LHCN-M2 (cell line): ENCODE measurements around the gene EPS8. TPM values are rescaled to one million over a fixed set of nuclear protein-coding genes. Genes with fewer than 3 reads are reported as not detected.
A peak's percentile ranks its signal among the peaks of the same experiment; 100 is the strongest.

ENCODE experiments used
- DNase-seq: peaks from one replicate; pipeline ENCODE4 v3.0.0-alpha.2; 2012; ENCODE audit warnings: low read depth
- total RNA-seq: library from RNA; depleted of rRNA; stranded (reverse); fragments of >200 nt; gene quantifications from 2 replicates; pipeline ENCODE4 v1.2.3, GENCODE V29; 2014

The EPS8 gene
- total RNA-seq, 1 experiment from 2014 or later, result 193 TPM

DNA sequence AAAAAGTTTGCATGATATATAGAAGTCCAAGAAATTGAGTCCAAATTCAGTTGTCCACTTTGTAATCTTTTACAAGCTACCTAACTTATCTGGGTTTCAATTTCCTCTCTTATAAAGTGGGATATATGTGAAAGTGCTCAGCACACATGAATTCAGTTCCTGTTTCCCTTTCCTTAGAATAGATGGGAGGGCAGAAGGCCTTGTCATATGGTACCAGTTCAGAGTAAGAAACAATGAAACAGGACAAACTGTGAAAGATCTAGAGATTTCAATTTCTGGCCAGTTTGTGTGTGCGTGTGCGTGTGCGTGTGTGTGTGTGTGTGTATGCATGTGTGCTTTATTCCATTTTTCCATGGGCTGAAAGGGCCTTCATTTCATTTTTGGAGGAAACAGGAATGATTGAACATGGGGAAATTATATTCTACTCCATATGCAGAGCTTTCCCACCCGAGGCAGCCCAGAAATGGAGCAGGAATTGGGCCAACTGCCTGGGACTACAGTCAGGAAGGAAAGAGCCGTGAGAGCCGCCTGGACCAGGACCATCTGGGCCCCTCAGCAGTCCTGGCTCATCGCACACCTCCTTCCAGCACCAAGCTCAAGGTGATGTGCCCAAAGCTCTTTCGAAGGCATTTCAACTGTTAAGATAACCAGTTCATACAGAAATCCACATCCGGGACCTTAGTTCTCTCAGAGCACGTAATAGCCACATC lies 183.2 kb downstream of the EPS8 start:
- DNase-seq, result no peak

DNA sequence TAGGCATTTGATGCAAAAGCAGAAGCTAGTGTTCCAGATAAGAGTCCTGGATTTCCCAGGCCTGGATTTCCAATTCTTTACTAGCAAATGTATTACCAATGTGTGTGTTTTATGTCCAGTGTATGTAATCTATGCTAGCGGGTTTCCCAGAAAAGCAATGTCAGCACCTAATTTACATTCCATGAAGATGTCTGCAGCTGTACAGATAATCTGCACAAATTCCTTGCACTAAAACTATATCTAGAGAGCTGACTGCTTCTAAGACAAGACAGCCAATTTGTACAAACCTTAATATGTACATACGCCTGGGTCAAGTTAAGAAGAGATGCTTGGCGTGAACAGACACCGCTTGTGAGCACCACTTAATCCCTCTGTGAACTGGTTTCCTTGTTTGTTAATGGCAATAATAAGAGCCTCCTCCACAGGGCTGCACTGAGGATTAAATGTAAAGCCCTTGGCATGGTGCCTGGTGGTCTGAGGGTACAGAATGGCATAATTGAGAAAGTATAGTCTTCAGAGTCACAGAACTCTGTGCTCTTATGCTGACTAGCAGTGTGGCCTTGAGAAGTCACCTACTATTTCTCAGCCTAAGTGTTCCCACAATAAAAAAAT lies 185.6 kb downstream of the EPS8 start:
- DNase-seq, result no peak

DNA sequence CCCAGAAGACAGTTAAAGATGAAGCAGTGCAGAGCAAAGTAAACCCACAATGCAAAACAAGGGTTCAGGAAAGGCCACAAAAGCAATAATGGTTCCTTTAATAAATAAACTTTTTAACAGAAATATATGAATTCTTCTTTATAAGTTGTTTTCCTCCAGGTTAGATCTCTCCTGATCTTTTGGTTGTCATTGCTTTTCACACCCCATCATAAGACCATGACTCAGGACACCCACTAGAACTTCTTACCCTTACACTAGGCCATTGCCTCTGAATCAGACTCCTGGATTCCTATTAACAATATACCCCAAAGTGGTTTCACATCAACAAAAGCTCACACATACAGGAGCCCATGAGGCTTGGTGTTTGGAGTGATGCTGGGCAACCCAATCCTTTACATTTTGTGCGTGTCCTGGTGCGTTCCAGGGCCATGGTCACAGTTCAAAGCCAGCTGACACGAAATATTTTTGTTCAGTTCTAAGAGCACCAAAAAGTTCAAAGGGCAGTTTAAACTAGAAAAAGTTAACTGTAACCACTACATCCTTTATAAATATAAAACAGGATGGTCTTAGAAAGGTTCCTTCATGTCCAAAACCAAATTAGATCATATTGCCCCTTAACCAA lies 187.0 kb downstream of the EPS8 start:
- no peak for DNase-seq

DNA sequence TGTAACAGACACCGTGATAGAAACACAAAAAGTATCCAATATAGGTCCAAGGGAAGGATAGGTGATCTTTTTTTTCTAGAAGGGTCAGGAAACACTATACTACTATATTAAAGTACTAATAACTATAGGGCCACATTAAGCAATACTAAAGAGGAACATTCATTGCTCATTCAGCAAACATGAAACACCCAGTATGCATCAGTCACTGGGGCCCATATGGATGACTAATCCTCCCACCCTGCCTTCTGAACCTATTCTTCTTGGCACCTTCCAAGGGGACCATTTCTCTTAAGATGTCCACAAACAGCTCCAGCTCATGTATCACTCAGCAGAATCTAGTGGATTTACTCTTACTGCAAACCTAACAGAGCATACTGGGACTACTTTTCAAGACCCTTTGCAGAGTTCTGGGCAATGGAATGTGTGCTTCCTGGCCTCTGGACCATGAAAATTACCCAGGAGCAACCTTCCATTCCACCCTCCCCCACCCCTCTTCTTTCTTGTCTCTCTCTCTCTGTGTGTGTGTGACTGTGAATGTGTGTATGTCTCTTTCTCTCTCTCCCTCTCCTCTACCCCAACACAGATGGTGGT lies 187.9 kb downstream of the EPS8 start:
- DNase-seq, result peak; percentile 40

DNA sequence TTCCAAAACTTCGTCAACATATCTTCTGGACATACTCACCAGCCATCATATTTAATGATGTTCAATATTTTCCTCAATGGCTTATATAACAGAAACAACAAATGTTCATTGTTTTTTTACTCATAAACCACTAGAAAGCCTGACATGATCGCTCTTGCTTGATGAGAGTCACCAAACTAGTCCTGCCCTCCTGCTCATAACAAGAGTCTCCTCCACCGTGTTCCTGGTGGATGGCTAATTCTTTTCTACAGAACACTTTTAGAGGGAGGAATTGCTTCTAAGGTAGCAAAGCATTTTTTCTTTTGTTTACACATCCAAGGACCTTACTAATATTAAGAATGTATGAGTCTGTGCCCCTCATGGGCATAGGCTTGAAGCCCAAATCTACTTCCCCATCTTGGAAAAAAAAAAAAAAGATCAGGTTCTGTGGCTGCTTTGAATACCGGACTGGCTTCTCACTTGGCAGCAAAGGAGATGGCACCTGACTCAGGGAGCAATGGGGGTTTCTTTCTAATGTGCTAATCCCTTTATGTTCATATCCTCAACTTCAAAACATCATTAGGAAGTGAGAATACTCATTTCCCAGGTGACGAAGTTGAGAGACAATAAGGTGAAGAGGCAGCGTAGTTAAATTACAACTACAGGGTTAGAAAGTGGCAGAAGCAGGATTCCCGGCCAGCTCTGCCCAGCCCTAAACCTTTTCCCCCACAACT lies 188.8 kb downstream of the EPS8 start:
- no peak for DNase-seq

DNA sequence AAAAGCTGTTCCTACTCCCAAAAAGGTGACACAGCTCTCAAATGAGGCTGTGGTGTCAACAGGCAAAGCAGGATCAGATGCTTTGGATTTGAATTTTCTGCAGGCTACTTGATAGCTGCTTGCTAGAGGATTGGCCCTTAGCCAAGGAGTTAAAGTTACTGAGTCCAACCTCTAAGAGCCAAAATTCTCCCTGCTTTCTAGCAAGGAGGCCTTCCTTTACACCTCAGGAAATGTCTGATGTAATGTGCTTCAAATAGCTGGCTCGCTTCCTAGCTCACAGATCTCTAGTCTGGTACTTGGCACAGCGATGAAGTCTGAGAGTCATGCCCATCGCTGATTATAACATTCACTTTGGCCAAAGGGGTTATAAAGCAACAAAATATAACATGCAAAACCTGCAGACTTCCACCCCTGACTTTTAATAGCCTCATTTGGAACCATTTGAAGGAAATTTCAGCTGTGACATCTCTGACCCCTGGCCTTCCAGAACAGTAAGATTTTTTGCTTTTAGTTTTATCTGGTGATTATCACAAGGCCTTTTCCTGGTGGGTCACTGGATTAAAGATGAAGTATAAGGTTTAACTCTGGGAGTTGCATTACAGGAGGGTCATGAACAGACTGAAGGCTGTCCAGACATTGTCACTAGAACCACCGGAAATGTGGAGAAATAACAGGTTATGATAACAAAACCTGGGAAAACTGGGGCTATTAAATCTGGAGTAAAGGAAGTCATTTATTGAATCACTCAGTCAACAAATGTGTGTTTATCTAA lies 189.7 kb downstream of the EPS8 start:
- peak; percentile 48 for DNase-seq

DNA sequence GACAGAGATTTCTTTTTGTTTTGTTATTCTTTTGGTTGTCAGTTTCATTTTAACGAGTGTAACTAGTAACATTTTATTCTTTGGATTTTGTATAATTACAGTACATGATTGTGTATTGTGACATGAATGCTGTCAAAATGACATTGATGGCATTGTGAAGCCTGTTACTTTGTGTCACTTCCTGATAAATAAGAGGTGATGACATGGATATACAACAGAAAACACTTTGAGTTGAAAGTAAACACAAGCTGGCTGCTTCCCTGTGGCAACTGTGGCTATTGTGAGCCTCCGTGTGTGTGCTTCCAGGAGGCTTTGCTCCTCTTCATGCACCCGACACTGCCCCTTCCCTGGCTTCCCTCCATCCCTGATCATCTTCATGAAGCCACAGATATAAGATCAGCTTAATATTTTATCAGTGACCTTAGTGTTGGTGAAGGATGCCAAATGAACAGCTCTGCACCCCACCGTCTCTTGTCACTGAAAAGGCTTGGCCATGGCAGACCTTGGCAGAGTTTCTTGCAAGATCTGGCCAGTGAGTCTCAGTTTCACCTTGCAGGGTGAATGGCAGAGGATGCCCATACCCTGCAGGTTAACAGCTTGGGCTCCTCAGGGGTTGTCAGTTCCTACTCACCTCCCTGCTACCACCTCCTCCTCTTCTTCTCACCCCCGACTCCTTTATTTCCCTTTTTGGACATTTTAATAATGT lies 191.9 kb downstream of the EPS8 start:
- DNase-seq, result no peak

DNA sequence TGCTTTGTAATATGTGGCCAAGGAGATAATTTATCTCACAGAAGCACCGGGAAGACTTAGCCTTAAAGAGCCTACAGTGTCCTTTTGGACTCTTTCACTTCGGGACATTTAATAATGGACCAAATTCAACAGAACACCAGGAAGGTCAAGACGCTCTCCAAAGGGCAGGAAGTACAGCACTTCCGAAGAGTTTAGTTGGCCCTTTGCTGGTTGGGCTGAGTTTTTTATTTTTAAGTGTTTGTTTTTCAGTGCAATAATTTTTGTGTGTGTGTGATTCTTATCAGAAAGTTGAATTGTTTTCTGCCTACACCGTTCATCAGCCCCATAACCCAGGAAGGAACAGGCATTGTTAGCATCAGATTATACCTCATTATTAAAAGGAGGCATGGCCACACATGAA lies 193.0 kb downstream of the EPS8 start:
- DNase-seq, result no peak

DNA sequence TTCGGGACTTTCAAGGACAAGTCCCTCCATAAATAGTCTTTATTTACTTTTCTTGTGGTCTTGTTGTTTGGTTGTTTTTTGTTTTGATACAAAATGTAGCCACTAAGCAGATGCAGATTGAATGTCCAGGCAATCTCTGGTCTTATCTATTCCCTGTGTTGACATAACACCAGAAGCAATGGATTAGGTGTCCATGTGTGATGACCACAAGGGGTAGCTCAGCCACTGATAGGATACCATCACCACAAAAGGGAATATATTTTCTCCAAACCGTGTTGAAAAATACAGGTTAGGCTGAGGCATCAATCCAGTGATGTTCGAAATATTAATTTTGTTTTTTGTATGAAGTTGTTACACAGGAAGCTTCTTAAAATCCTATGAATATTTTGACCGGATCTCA lies 196.3 kb downstream of the EPS8 start:
- peak; percentile 36 for DNase-seq

DNA sequence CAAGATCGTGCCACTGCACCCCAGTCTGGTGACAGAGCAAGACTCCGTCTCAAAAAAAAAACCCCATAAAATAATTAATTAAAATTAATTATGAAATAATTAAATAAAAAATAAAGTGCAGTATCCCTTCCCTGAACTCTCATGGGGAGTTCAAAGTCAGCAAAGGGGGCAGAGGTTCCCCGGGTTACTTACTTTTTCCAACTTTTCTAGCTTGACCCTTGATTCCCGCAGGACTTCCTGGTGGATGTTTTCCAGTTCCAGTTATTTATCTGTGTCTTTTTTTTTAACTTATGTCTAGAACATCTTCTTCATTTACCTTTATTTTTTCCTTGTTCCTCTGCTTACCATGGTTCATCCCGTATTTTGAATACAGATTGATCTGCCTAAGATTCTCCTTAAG lies 197.4 kb downstream of the EPS8 start:
- no peak for DNase-seq

DNA sequence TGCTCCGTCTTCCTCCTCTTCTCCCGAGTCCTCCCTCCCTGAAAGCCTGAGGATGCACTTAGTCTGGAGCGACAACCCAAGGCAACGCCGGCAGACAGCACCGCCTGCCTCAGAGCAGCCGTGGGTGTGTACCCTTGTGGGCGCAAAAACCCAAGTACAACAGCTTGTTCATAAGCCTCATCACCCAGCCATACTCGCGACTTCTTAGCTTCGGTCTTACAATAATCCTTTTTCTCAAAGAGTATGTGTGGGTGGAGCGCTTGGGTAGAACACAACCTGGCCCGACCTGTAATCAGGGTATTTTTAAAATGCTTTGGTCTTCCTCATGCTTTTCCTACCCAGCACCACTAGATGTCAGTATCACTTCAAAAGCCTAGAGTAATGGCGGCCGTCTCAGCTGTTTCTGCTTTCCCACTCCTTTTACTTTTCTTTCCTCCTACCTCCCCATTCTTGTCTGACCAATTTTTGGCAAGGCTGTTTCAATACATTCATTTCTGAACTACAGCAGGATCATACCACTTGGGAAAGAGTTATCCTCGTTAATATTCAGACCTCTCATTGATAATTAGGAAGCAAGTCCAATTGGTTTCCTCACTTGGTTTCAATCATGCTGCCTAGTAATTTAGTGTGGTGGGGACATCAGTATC lies 198.9 kb downstream of the EPS8 start:
- peak; percentile 74 for DNase-seq

DNA sequence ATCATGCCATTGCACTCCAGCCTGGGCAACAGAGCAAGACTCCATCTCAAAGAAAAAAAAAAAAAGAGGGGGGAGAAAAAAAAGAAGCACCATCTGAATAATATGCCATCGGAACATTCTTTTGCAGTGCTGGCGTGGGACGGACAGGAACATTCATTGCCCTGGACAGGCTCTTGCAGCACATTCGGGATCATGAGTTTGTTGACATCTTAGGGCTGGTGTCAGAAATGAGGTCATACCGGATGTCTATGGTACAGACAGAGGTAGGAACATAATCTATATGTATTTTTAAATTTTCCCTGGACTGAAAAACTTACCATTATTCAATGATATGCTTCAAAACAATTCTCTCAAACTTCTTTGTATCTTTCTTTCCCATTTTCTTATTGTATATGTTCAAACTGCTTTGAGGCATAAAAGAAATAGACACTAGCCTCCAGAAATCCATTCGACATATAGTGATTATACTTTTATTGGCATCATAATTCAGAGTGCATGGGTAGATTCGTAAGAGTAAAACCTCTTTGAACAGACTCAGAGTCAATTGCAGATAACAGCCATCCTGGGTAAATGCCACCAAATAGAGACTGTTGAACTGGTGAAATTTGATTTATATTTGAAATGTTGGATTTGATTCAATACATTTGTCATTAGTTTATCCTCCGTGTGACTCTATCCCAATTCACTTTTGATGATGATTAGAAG lies 199.7 kb downstream of the EPS8 start:
- no peak for DNase-seq

DNA sequence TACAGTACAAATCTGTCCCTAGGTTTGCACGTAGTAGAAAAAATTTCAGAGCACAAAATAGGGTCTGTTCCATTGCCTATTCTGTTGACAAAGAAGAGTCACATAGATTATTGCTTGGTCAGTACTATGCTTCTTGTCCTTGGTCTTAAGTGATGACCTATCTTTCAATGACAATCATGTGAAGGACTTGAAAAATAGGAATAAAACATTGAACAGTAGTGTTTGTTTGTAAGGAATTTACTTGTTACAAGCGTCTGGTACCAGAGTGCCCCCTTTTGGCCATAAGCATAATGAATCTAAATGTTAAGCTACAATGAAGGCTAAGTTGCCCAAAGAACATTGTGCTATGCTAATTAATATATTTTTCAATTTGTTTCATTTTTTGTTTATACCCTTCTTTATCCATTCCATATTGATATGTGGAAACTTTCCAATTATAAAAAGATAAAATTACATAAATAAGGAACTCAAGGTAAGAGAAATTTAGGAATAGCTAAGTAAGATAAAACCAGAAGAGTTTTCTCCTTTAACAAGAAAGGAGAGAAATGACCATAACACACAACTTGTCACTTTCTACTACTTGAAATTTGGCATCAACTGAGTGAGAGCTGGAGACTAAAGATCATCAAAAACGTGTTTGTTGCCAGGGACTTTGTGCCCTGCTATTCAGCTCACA lies 204.7 kb downstream of the EPS8 start:
- DNase-seq, result peak; percentile 64

DNA sequence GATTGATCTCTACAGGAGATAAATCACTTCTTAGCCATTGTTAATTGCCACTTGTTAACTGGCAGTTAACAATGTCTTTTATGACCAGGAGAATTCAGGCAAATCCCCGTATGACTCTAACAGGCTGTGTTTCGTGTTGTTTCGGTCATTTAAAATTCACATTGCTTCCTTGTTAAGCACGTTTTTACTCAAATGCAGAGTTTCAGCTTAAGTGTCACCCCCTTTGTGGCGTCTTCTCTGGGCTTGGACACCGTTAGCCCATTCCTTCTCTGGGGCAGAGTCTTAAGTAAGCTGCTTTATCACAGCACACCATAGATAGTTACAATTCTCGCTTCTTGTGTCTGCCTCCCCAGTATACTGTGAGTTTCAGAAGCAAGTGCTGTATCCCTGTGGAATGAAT lies 205.4 kb downstream of the EPS8 start:
- no peak for DNase-seq

DNA sequence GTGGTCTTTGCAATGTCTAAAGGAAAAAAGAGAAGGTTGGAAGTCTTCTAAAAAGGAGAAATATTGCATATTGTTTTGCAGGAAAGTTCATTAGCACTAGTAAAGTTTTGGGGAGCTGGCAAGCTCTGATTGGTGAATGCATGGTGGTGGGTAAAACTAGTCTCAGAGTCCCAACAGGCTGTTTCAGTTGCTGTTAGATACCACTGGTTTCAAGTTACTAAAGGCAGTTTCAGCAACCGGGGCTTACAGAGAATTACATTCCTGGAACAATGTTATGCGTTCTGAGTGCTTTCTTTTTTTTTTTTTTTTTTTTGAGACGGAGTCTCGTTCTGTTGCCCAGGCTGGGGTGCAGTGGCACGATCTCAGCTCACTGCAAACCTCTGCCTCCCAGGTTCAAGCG lies 208.2 kb downstream of the EPS8 start:
- no peak for DNase-seq

DNA sequence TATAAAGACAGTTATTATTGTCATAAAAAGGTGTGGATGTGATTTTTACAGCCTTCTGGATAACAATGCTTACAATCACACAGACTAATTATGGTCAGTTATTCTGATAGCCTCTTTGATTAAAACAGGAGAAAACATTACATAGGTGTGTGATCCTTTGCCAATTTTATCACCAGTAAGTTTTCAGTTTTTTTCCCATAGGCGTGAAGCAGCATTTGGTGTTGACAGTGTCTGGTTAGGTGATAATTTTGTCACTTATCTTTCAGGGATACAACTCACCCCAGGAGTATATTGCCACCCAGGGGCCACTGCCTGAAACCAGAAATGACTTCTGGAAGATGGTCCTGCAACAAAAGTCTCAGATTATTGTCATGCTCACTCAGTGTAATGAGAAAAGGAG lies 208.8 kb downstream of the EPS8 start:
- no peak for DNase-seq

DNA sequence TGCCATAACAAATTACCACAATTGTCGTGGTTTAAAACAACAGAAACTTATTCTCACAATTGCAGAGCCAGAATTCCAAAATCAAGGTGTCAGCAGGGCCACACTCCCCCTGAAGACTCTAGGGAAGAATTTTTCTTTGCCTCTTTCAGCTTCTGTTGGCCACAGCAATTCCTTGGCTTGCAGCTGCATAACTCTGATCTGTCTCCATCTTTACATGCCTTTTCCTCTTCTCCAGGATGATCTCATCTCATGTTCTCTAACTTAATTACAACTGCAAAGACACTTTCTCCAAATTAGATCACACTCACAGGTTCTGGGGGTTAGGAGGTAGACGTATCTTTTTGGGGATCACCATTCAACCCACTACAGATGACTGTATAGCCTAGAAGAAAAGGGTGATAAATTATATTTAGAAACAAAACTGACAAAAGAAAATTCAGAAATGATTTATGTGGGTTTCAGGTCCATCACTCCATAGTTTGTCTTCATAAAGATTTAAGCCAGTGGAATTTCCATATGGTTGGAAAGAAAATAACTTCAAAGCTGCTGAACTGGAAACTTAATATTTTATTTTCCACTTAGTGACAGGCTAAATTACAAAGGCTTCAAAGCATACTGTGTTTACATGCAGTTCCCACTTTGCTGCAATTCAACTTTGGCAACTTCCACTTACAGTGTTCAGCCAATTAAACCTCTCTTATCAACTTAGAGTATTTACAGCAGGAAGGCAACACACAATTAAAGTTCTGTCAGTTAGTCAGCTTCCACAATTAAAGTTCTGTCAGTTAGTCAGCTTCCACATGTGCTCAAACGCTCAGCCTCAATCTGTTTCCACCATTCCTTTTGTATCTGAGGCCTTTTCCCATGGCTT lies 213.3 kb downstream of the EPS8 start:
- no peak for DNase-seq

DNA sequence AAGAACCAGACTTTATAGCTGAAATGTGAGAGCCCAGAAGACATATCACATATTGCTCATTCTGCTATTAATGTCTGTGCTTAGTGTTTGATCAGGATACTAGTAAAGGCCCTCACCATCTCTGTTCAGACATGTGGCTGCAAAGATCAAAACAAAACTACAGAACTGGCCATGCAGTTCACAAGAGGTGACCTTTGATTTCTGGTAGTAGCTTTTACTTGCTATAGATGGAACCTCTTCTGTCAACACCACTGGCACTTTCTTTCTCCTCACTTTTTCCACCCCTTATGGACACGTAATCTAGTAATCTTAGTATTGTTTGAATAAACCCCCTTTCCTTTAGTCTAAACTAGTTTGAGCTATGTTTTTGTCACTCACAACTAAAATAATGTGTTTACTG lies 214.8 kb downstream of the EPS8 start:
- no peak for DNase-seq
